ENCODE measurements around the gene SSBP4. TPM values are rescaled to one million over a fixed set of nuclear protein-coding genes. Genes with fewer than 3 reads are reported as not detected.

Gene SSBP4
- total and polyA plus RNA-seq, 9 of the 15 experiments (the other 6 are each of a cell fraction or from before 2014, with no cell fraction given), result 1.1 to 189 (median 39.0) TPM

GRCh38 chr19:18414504-18415177 lies 4.6 kb upstream of the SSBP4 start (continued):
- peak; percentile 76 for TF ChIP-seq ZFX (CRISPR knock-in tag; IDR thresholded peaks at IDR 0.05)
- TF ChIP-seq DPF2 (IDR thresholded peaks at IDR 0.05), result no peak; the same call in 1 of the 2 replicates
- TF ChIP-seq RBM34 (IDR thresholded peaks at IDR 0.05; ENCODE audit: borderline replicate concordance, insufficient read depth, low read length), result no peak
- TF ChIP-seq BACH1 (tag; IDR thresholded peaks at IDR 0.05), result 0 out of 2 replicates have a peak, but pooled peaks have one; percentile 15
- TF ChIP-seq MNT (conservative IDR thresholded peaks at IDR 0.05), result no peak
- no peak for TF ChIP-seq LEF1 (IDR thresholded peaks at IDR 0.05)
- TF ChIP-seq HDAC2 (IDR thresholded peaks at IDR 0.05), result no peak
- TF ChIP-seq PPARD (CRISPR knock-in tag; IDR thresholded peaks at IDR 0.05), result no peak
- TF ChIP-seq RBBP5 (IDR thresholded peaks at IDR 0.05; ENCODE audit: borderline replicate concordance, insufficient read depth, low read length, poor library complexity, severe bottlenecking), result peak; percentile 51
- no peak for TF ChIP-seq MYNN (IDR thresholded peaks at IDR 0.05)
- no peak for TF ChIP-seq MYNN (CRISPR knock-in tag; IDR thresholded peaks at IDR 0.05)
- peak; percentile 77 for TF ChIP-seq FOXP1 (CRISPR knock-in tag; IDR thresholded peaks at IDR 0.05)
- TF ChIP-seq STAT5A (IDR thresholded peaks at IDR 0.05; ENCODE audit: borderline replicate concordance, low read length), result no peak
- no peak for TF ChIP-seq ZEB2 (IDR thresholded peaks at IDR 0.05)
- TF ChIP-seq, protein P1, sequence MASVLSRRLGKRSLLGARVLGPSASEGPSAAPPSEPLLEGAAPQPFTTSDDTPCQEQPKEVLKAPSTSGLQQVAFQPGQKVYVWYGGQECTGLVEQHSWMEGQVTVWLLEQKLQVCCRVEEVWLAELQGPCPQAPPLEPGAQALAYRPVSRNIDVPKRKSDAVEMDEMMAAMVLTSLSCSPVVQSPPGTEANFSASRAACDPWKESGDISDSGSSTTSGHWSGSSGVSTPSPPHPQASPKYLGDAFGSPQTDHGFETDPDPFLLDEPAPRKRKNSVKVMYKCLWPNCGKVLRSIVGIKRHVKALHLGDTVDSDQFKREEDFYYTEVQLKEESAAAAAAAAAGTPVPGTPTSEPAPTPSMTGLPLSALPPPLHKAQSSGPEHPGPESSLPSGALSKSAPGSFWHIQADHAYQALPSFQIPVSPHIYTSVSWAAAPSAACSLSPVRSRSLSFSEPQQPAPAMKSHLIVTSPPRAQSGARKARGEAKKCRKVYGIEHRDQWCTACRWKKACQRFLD (CRISPR knock-in tag; IDR thresholded peaks at IDR 0.05), result peak; percentile 85; the same call in 1 of the 2 replicates
- TF ChIP-seq MYC (IDR thresholded peaks at IDR 0.05; ENCODE audit: low read depth, low read length), result peak; percentile 39; the same call in 1 of the 2 replicates
- TF ChIP-seq MYC (CRISPR knock-in tag; IDR thresholded peaks at IDR 0.05; ENCODE audit: borderline replicate concordance, low read depth), result no peak
- no peak for TF ChIP-seq U2AF2 (optimal IDR thresholded peaks at IDR 0.05; ENCODE audit: low read depth, low read length)
- no peak for TF ChIP-seq PHB2 (IDR thresholded peaks at IDR 0.05; ENCODE audit: low read depth)
- TF ChIP-seq U2AF1 (optimal IDR thresholded peaks at IDR 0.05; ENCODE audit: low read depth, low read length), result no peak
- TF ChIP-seq PRMT5 (CRISPR knock-in tag; IDR thresholded peaks at IDR 0.05), result no peak
- no peak for TF ChIP-seq FOXA1 (IDR thresholded peaks at IDR 0.05; ENCODE audit: borderline replicate concordance)
- TF ChIP-seq, protein P2, sequence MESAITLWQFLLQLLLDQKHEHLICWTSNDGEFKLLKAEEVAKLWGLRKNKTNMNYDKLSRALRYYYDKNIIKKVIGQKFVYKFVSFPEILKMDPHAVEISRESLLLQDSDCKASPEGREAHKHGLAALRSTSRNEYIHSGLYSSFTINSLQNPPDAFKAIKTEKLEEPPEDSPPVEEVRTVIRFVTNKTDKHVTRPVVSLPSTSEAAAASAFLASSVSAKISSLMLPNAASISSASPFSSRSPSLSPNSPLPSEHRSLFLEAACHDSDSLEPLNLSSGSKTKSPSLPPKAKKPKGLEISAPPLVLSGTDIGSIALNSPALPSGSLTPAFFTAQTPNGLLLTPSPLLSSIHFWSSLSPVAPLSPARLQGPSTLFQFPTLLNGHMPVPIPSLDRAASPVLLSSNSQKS (CRISPR knock-in tag; IDR thresholded peaks at IDR 0.05), result no peak
- TF ChIP-seq NBN (IDR thresholded peaks at IDR 0.05; ENCODE audit: low read depth), result peak; percentile 37; the same call in 1 of the 2 replicates

Measured in K562 (cell line).